Glutamatergic neuron (in vitro differentiated cells): ENCODE data around the gene EXOC4. TPM values are rescaled to one million over a fixed set of nuclear protein-coding genes. Genes with fewer than 3 reads are reported as not detected.
"Not testable (repeated sequence)": the region's sequence is repeated elsewhere in the genome, so short reads cannot be mapped to it uniquely, and the experiment has no call there.

Experiments used
- DNase-seq: peaks from one replicate; pipeline ENCODE4 v3.0.0; 2022
- H3K27ac Mint-ChIP-seq: one replicate; pipeline ENCODE4 v1.8.0; 2020; ENCODE audit warnings: mild to moderate bottlenecking, mixed read lengths, inconsistent platforms; ENCODE audit not compliant: unreplicated experiment
- H3K27me3 Mint-ChIP-seq: one replicate; pipeline ENCODE4 v1.8.0; 2020; ENCODE audit warnings: mild to moderate bottlenecking, moderate library complexity, mixed read lengths, inconsistent platforms; ENCODE audit not compliant: unreplicated experiment
- H3K36me3 Mint-ChIP-seq: one replicate; pipeline ENCODE4 v1.8.0; 2020; ENCODE audit warnings: mild to moderate bottlenecking, mixed read lengths, inconsistent platforms; ENCODE audit not compliant: unreplicated experiment
- H3K4me1 Mint-ChIP-seq: one replicate; pipeline ENCODE4 v1.8.0; 2020; ENCODE audit warnings: mild to moderate bottlenecking, low read depth, mixed read lengths, inconsistent platforms; ENCODE audit not compliant: unreplicated experiment
- H3K4me3 Mint-ChIP-seq: one replicate; pipeline ENCODE4 v1.8.0; 2020; ENCODE audit warnings: mild to moderate bottlenecking, mixed read lengths, inconsistent platforms; ENCODE audit not compliant: unreplicated experiment
- H3K9me3 Mint-ChIP-seq: one replicate; pipeline ENCODE4 v1.8.0; 2020; ENCODE audit warnings: mild to moderate bottlenecking, moderate library complexity, mixed read lengths, inconsistent platforms; ENCODE audit not compliant: unreplicated experiment
- total RNA-seq: library from RNA; stranded (reverse); fragmentation: NEBNext Ultra II Directional; extraction: Animal tissue kit (Norgen Biotek cat#: 25700); gene quantifications from one replicate; pipeline ENCODE4 v1.2.1, GENCODE V29; 2021; ENCODE audit not compliant: unreplicated experiment
- TF ChIP-seq, protein P1 (sequence below): fragments of 200-600 bp; sonication (generic); IDR thresholded peaks from one replicate; pipeline ENCODE4 v1.5.0; 2021; ENCODE audit not compliant: partially characterized antibody, unreplicated experiment

Gene EXOC4
- total RNA-seq, 1 donor from 2014 or later, result 73.8 TPM

GRCh38 chr7:134070673-134071072 is 817.8 kb downstream of the EXOC4 start:
- Mint-ChIP-seq H3K27ac (no peak overlapping the region), H3K27me3 (peaks cover 7% of the 10 kb centered on the region), H3K4me1 (peaks cover 3% of the 10 kb centered on the region), H3K9me3 (peaks cover 3% of the 10 kb centered on the region), H3K36me3 (peaks cover 7% of the 10 kb centered on the region), H3K4me3 (no peak overlapping the region)
- TF ChIP-seq, protein P1, sequence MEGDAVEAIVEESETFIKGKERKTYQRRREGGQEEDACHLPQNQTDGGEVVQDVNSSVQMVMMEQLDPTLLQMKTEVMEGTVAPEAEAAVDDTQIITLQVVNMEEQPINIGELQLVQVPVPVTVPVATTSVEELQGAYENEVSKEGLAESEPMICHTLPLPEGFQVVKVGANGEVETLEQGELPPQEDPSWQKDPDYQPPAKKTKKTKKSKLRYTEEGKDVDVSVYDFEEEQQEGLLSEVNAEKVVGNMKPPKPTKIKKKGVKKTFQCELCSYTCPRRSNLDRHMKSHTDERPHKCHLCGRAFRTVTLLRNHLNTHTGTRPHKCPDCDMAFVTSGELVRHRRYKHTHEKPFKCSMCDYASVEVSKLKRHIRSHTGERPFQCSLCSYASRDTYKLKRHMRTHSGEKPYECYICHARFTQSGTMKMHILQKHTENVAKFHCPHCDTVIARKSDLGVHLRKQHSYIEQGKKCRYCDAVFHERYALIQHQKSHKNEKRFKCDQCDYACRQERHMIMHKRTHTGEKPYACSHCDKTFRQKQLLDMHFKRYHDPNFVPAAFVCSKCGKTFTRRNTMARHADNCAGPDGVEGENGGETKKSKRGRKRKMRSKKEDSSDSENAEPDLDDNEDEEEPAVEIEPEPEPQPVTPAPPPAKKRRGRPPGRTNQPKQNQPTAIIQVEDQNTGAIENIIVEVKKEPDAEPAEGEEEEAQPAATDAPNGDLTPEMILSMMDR, result no peak
- no peak for DNase-seq

GRCh38 chr7:134071355-134072331 is 818.8 kb downstream of the EXOC4 start:
- Mint-ChIP-seq H3K4me1 (peaks cover 3% of the 10 kb centered on the region), H3K36me3 (peaks cover 12% of the 10 kb centered on the region), H3K27ac (no peak overlapping the region), H3K9me3 (peaks cover 3% of the 10 kb centered on the region), H3K27me3 (peaks cover 5% of the 10 kb centered on the region), H3K4me3 (no peak overlapping the region)
- no peak for DNase-seq
- TF ChIP-seq, protein P1, result no peak

- Mint-ChIP-seq H3K27me3 (peaks cover 2% of the 10 kb centered on the region), H3K36me3 (peaks cover 16% of the 10 kb centered on the region), H3K27ac (no peak overlapping the region), H3K9me3 (peaks cover 6% of the 10 kb centered on the region), H3K4me3 (no peak overlapping the region), H3K4me1 (peaks cover 3% of the 10 kb centered on the region)
- TF ChIP-seq, protein P1, result no peak
- DNase-seq, result no peak
Measured at GRCh38 chr7:134073276-134073675, 820.4 kb downstream of the EXOC4 start.

DNA sequence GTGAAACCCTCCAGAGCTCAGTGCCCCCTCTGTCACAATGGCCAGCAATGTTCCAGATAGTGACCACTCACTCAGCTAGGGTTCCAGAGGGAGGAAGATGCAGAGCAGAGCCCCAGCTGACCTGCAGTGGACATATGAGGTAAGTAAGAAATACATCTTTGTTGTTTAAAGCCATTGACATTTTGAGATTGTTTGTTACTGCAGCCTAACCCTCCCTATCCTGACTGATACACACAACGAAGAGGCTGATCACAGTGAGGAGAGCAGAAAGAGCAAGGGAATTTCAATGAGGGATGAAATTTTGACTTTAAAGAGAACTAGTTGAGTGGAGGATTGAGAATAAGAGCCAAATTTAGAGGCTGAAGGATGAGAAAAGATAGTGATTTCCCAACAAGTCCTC is 822.9 kb downstream of the EXOC4 start:
- no peak for DNase-seq
- peaks cover 5% of the 10 kb centered on the region for H3K27me3 Mint-ChIP-seq
- no peak overlapping the region for H3K4me3 Mint-ChIP-seq
- H3K9me3 Mint-ChIP-seq, result peaks cover 6% of the 10 kb centered on the region
- H3K27ac Mint-ChIP-seq, result no peak overlapping the region
- peaks cover 16% of the 10 kb centered on the region for H3K36me3 Mint-ChIP-seq
- peaks cover 3% of the 10 kb centered on the region for H3K4me1 Mint-ChIP-seq
- TF ChIP-seq, protein P1, result no peak

DNA sequence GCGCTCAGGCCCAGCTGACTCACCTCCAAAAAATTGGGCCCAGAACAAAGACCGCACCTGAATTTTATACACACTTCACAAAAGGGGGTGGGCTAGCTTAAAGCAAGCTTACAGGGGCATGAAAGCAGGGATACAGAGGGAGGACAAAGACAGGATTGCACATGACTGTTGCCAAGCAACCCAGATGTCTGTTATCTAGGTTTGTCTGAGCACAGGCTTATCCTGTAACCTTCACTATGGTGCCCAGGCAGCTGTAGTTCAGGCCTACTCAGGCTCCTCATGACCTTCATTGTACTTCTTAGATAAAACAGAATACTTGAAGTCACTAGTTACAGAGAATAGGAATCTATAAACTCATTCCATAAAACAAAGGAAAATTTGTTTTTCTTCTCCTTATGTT is 824.7 kb downstream of the EXOC4 start:
- H3K27ac Mint-ChIP-seq, DNase-seq, H3K4me3 Mint-ChIP-seq, H3K4me1 Mint-ChIP-seq, H3K9me3 Mint-ChIP-seq, H3K27me3 Mint-ChIP-seq: not testable (repeated sequence)
- H3K36me3 Mint-ChIP-seq, result peaks cover 23% of the 10 kb centered on the region
